NCI-H748 treated with DMSO at 0.1 percent for 48 hours (cell line): ENCODE data around the gene SLC6A19.
"Not testable (repeated sequence)": the region's sequence is repeated elsewhere in the genome, so short reads cannot be mapped to it uniquely, and the experiment has no call there.

Experiments used
- DNase-seq: peaks from one replicate; lab custom pipeline; 2025; lab: John Stamatoyannopoulos, UW

SLC6A19 gene

GRCh38 chr5:1265461-1266455 lies 64.4 kb downstream of the SLC6A19 start:
- DNase-seq = no peak

DNA sequence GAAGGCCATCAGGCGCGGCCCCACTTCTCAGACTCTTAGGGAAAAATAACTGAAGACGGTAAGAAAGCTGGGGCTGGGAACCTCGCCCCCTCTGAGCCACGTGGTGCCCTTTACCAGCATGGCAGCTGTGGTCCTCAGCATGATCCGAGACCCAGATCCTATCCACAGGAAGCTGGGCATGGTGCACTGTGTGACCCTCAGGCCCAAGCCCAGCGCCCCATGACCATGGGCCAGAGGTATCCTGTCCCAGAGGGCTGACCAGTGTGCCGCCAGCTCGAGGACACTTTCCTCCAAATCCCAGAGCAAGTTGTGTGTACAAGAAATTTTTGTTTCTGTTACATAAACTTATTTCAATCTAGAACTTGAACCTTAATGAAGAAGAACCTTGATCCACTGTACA lies 65.4 kb downstream of the SLC6A19 start:
- no peak for DNase-seq

DNA sequence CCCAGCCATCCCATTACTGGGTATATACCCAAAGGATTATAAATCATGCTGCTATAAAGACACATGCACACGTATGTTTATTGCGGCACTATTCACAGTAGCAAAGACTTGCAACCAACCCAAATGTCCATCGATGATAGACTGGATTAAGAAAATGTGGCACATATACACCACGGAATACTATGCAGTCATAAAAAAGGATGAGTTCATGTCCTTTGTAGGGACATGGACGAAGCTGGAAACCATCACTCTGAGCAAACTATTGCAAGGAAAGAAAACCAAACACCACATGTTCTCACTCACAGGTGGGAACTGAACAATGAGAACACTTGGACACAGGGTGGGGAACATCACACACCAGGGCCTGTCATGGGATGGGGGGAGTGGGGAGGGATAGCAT lies 66.1 kb downstream of the SLC6A19 start:
- not testable (repeated sequence) for DNase-seq

GRCh38 chr5:1268056-1268455 lies 66.7 kb downstream of the SLC6A19 start:
- DNase-seq = no peak

GRCh38 chr5:1268666-1269065 lies 67.3 kb downstream of the SLC6A19 start:
- DNase-seq = no peak

GRCh38 chr5:1270426-1270825 lies 69.0 kb downstream of the SLC6A19 start:
- DNase-seq = no peak

- DNase-seq = no peak
Measured at GRCh38 chr5:1270933-1271914, 69.8 kb downstream of the SLC6A19 start.

GRCh38 chr5:1272201-1272600 lies 70.8 kb downstream of the SLC6A19 start:
- DNase-seq = no peak

GRCh38 chr5:1273745-1274144 lies 72.3 kb downstream of the SLC6A19 start:
- DNase-seq = no peak

- DNase-seq = no peak
Measured at GRCh38 chr5:1274471-1274870, 73.1 kb downstream of the SLC6A19 start.
